Kidney (tissue), 14 donors: ENCODE data around the gene KIR2DL1. TPM values are rescaled to one million over a fixed set of nuclear protein-coding genes. Genes with fewer than 3 reads are reported as not detected.
"Not testable (repeated sequence)": the region's sequence is repeated elsewhere in the genome, so short reads cannot be mapped to it uniquely, and the experiment has no call there.

Source experiments
- DNase-seq, 5 donors: peaks; one replicate each; pipeline ENCODE4 v3.0.0-alpha.2; 2013 to 2020
- FAIRE-seq: peaks from 2 replicates; lab custom pipeline; 2012; peaks lifted over from hg19 to GRCh38; lab: Jason Lieb, UNC
- H3K27ac ChIP-seq, 2 donors: one replicate each; pipeline ENCODE4 v1.7.0; 2013; ENCODE audit warnings: low read depth in 2 of 2, low read length in 2 of 2, inconsistent platforms in 1 of 2
- H3K27me3 ChIP-seq: one replicate; pipeline ENCODE4 v1.7.1; 2013; ENCODE audit warnings: low read length, inconsistent platforms; ENCODE audit not compliant: control insufficient read depth, insufficient read depth
- H3K36me3 ChIP-seq, 3 donors: one replicate each; pipeline versions ENCODE4 v1.7.0 to v1.7.1; 2013; ENCODE audit warnings: low read length in 3 of 3, control low read depth in 1 of 3, inconsistent platforms in 1 of 3; ENCODE audit not compliant: insufficient read depth in 3 of 3, control insufficient read depth in 2 of 3
- H3K4me1 ChIP-seq, 3 donors: one replicate each; pipeline versions ENCODE4 v1.7.0 to v1.7.1; 2013; ENCODE audit warnings: low read length in 3 of 3, inconsistent platforms in 1 of 3, low read depth in 1 of 3; ENCODE audit not compliant: control insufficient read depth in 2 of 3, insufficient read depth in 2 of 3
- H3K4me3 ChIP-seq, 3 donors: one replicate each; pipeline versions ENCODE4 v1.7.0 to v1.8.1; 2013; ENCODE audit warnings: low read length in 3 of 3, control low read depth in 1 of 3, inconsistent platforms in 1 of 3
- H3K9ac ChIP-seq, 3 donors: one replicate each; pipeline versions ENCODE4 v1.7.0 to v1.7.1; 2013; ENCODE audit warnings: low read length in 3 of 3, control low read depth in 1 of 3, inconsistent platforms in 1 of 3
- H3K9me3 ChIP-seq, 3 donors: one replicate each; pipeline versions ENCODE4 v1.7.0 to v1.7.1; 2013; ENCODE audit warnings: low read length in 3 of 3, control low read depth in 1 of 3, inconsistent platforms in 1 of 3; ENCODE audit not compliant: control insufficient read depth in 2 of 3, insufficient read depth in 1 of 3
- intact Hi-C: fragments of 100-400 bp; cut with DNase I; formaldehyde crosslinking; loops from one replicate; pipeline ENCODE4 v1.11.1; 2022
- polyA plus RNA-seq: library from polyadenylated mRNA; stranded (reverse); fragments of 350-450 nt; fragmentation: Illumina TruSeq; extraction: RNeasy Lipid Tissue Mini Kit (QIAGEN cat#74804); gene quantifications from one replicate; pipeline ENCODE4 v1.2.3, GENCODE V29; 2014; ENCODE audit warnings: low read depth, low replicate concordance; ENCODE audit not compliant: insufficient read depth
- total RNA-seq: library from RNA; stranded (reverse); fragmentation: NEBNext Ultra II Directional; extraction: Animal tissue kit (Norgen Biotek cat#: 25700); gene quantifications from one replicate; pipeline ENCODE4 v1.2.1, GENCODE V29; 2021
- TF ChIP-seq, protein P1 (sequence below): IDR thresholded peaks from 3 replicates; pipeline ENCODE4 v1.5.1; 2012; ENCODE audit warnings: mild to moderate bottlenecking, moderate library complexity, borderline replicate concordance; ENCODE audit not compliant: insufficient read depth; ENCODE audit errors: extremely low read depth
- donor health status: control.
- donor health status: control.
- donor health status: control.
- donor health status: control.
- donor health status: control.
- donor health status: DM: yes; HTN: yes; CAD: no.
- donor health status: Normal renal cell carcinoma (clear cell type).

The KIR2DL1 gene
- total and polyA plus RNA-seq, 2 donors from 2014 or later: 0.25 TPM; not detected in 1

DNA sequence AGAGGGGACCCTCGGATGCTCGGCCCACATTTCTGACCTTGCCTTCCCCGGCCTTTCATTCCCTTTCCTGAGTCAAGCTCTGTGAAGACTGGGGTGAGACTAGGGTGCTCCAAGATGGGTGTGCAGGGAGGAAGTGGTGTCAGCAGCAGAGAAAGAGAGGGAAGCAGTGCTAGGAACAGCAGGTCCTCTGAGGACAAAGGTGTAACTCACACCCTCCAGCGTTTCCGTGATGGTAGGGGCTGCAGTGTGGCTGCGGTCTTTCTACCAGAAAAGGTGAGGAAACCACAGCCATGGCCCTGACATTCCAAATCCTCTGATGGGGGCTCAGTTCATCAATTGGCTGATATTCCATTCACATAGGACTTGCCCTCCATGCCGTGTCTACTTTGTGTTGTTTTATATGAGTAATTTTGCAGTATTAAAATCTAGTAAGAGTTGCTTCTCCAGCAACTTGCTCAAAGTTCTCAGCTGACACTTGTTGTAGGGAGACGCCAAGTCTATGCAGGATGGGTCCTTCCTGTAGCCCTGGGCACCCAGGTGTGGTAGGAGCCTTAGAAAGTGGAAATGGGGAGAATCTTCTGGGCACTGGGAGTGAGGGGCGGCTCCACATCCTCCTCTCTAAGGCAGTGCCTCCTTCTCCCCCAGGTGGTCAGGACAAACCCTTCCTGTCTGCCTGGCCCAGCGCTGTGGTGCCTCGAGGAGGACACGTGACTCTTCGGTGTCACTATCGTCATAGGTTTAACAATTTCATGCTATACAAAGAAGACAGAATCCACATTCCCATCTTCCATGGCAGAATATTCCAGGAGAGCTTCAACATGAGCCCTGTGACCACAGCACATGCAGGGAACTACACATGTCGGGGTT, 48.3 kb downstream of the KIR2DL1 start:
- Histone ChIP-seq H3K27ac (no peak overlapping the region), H3K9me3 (no peaks in the 10 kb centered on the region), H3K27me3 (no peaks in the 10 kb centered on the region), H3K9ac (no peak overlapping the region), H3K36me3 (no peaks in the 10 kb centered on the region), H3K4me1 (no peaks in the 10 kb centered on the region), H3K4me3 (no peak overlapping the region)
- TF ChIP-seq, protein P1, sequence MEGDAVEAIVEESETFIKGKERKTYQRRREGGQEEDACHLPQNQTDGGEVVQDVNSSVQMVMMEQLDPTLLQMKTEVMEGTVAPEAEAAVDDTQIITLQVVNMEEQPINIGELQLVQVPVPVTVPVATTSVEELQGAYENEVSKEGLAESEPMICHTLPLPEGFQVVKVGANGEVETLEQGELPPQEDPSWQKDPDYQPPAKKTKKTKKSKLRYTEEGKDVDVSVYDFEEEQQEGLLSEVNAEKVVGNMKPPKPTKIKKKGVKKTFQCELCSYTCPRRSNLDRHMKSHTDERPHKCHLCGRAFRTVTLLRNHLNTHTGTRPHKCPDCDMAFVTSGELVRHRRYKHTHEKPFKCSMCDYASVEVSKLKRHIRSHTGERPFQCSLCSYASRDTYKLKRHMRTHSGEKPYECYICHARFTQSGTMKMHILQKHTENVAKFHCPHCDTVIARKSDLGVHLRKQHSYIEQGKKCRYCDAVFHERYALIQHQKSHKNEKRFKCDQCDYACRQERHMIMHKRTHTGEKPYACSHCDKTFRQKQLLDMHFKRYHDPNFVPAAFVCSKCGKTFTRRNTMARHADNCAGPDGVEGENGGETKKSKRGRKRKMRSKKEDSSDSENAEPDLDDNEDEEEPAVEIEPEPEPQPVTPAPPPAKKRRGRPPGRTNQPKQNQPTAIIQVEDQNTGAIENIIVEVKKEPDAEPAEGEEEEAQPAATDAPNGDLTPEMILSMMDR: no peak
- FAIRE-seq (no peak), DNase-seq (no peak)
- intact Hi-C loops: no loop called here

DNA sequence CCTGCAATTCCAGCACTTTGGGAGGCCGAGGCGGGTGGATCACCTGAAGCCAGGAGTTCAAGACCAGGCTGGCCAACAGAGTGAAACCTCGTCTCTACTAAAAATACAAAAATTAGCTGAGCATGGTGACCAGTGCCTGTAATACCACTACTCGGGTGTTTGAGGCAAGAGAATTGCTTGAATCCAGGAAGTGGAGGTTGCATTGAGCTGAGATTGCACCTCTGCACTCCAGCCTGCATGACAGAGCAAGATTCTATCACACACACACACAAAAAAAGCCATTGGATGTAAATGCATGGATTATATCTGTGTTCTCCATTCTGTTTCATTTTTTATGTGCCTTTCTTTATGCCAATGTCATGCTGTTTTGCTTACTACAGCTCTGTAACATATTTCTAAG, 54.8 kb downstream of the KIR2DL1 start:
- DNase-seq, H3K4me3 ChIP-seq, H3K27ac ChIP-seq, H3K9me3 ChIP-seq, H3K36me3 ChIP-seq, H3K27me3 ChIP-seq, FAIRE-seq, H3K4me1 ChIP-seq, intact Hi-C loops, H3K9ac ChIP-seq: not testable (repeated sequence)

DNA sequence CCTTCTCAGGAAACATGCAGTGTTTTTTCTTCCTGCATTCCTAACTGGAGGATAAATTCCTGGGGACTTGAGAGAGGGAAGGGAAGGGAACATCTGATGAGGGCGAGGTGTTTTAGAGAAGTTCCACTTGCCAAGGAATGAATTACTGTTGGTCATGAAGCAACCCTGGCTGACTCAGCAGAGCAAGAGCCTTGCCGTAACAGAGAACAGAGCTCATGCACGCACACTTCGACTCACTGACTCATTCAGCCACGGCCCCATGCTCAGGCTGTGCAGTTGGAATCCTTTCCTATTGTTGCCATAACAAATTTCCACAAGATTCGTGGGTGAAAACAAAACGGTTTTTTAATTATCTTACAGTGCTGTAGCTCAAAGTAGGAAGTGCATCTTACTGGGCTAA, 55.7 kb downstream of the KIR2DL1 start:
- FAIRE-seq: not testable (repeated sequence)

GRCh38 chr19:54828064-54828463, 58.5 kb downstream of the KIR2DL1 start:
- FAIRE-seq, H3K9me3 ChIP-seq, H3K4me3 ChIP-seq, H3K9ac ChIP-seq, H3K27ac ChIP-seq, DNase-seq, H3K36me3 ChIP-seq, H3K4me1 ChIP-seq, intact Hi-C loops, H3K27me3 ChIP-seq: not testable (repeated sequence)

More for the DNA sequence above, 55.7 kb downstream of the KIR2DL1 start:
- H3K9ac ChIP-seq, H3K4me1 ChIP-seq, intact Hi-C loops, H3K36me3 ChIP-seq, DNase-seq, H3K27me3 ChIP-seq, H3K4me3 ChIP-seq, H3K27ac ChIP-seq, H3K9me3 ChIP-seq: not testable (repeated sequence)

- H3K4me1 ChIP-seq, H3K27me3 ChIP-seq, H3K9me3 ChIP-seq, intact Hi-C loops, DNase-seq, H3K27ac ChIP-seq, FAIRE-seq, H3K4me3 ChIP-seq, H3K9ac ChIP-seq, H3K36me3 ChIP-seq: not testable (repeated sequence)
These were observed 62.9 kb downstream of the KIR2DL1 start, which contains the start of gene KIR2DS4 for GRCh38 chr19:54832496-54832895. KIR2DS4 (plus strand) TSS chr19:54832676.

Other genes with a start within 250 kb of the KIR2DL1 start
- 4.2 TPM for gene LILRA2, start 196.0 kb upstream of the KIR2DL1 start, total RNA-seq
- 2.1 TPM for gene LILRA2, start 196.0 kb upstream of the KIR2DL1 start, polyA plus RNA-seq
- 2.2 TPM for gene LILRA1, start 176.2 kb upstream of the KIR2DL1 start, total RNA-seq
- 0.43 TPM for gene LILRA1, start 176.2 kb upstream of the KIR2DL1 start, polyA plus RNA-seq
- gene LILRB1, start 139.3 kb upstream of the KIR2DL1 start, total RNA-seq: 10.9 TPM
- 0.41 TPM for gene LILRB1, start 139.3 kb upstream of the KIR2DL1 start, polyA plus RNA-seq
- 9.9 TPM for gene LILRB4, start 106.8 kb upstream of the KIR2DL1 start, total RNA-seq
- 1.8 TPM for gene LILRB4, start 106.8 kb upstream of the KIR2DL1 start, polyA plus RNA-seq
- gene KIR3DL3, start 45.4 kb upstream of the KIR2DL1 start, total RNA-seq: not detected
- not detected for gene KIR3DL3, start 45.4 kb upstream of the KIR2DL1 start, polyA plus RNA-seq
- gene KIR2DL3, start 31.3 kb upstream of the KIR2DL1 start, total RNA-seq: 0.25 TPM
- gene KIR2DL3, start 31.3 kb upstream of the KIR2DL1 start, polyA plus RNA-seq: not detected
- 0.25 TPM for gene KIR2DL4, start 33.8 kb downstream of the KIR2DL1 start, total RNA-seq
- not detected for gene KIR2DL4, start 33.8 kb downstream of the KIR2DL1 start, polyA plus RNA-seq
- 0.25 TPM for gene KIR3DL1, start 46.7 kb downstream of the KIR2DL1 start, total RNA-seq
- not detected for gene KIR3DL1, start 46.7 kb downstream of the KIR2DL1 start, polyA plus RNA-seq
- not detected for gene KIR2DS4, start 62.9 kb downstream of the KIR2DL1 start, total RNA-seq
- not detected for gene KIR2DS4, start 62.9 kb downstream of the KIR2DL1 start, polyA plus RNA-seq
- gene KIR3DL2, start 80.7 kb downstream of the KIR2DL1 start, total RNA-seq: 0.13 TPM
- gene KIR3DL2, start 80.7 kb downstream of the KIR2DL1 start, polyA plus RNA-seq: not detected
- gene FCAR, start 104.4 kb downstream of the KIR2DL1 start, total RNA-seq: 1.8 TPM
- not detected for gene FCAR, start 104.4 kb downstream of the KIR2DL1 start, polyA plus RNA-seq
- 0.91 TPM for gene NCR1, start 136.4 kb downstream of the KIR2DL1 start, total RNA-seq
- not detected for gene NCR1, start 136.4 kb downstream of the KIR2DL1 start, polyA plus RNA-seq
- gene NLRP7, start 177.7 kb downstream of the KIR2DL1 start, total RNA-seq: 0.16 TPM
- gene NLRP7, start 177.7 kb downstream of the KIR2DL1 start, polyA plus RNA-seq: not detected
- gene NLRP2, start 196.6 kb downstream of the KIR2DL1 start, total RNA-seq: 34.4 TPM
- 2.2 TPM for gene NLRP2, start 196.6 kb downstream of the KIR2DL1 start, polyA plus RNA-seq